H9 (cell line): ENCODE results near the gene ABLIM1. TPM values are rescaled to one million over a fixed set of nuclear protein-coding genes. Genes with fewer than 3 reads are reported as not detected.

Source experiments
- DNase-seq: peaks from one replicate; pipeline ENCODE4 v3.0.0-alpha.2; 2017
- H2AFZ ChIP-seq: one replicate; pipeline ENCODE4 v1.6.1; 2013; ENCODE audit warnings: mild to moderate bottlenecking, low read length, control low read depth, moderate library complexity
- H2AK5ac ChIP-seq: 2 replicates; pipeline ENCODE4 v1.6.1; 2013; ENCODE audit warnings: low read length, control low read depth, mixed read lengths; ENCODE audit not compliant: insufficient read length
- H2BK120ac ChIP-seq: one replicate; pipeline ENCODE4 v1.6.1; 2013; ENCODE audit warnings: low read depth, mild to moderate bottlenecking, low read length, control low read depth, inconsistent platforms; ENCODE audit not compliant: poor library complexity, severe bottlenecking
- H2BK12ac ChIP-seq: 2 replicates; pipeline ENCODE4 v1.6.1; 2013; ENCODE audit warnings: low read length, control low read depth, mixed read lengths, low read depth; ENCODE audit not compliant: insufficient read length
- H2BK15ac ChIP-seq: 2 replicates; pipeline ENCODE4 v1.6.1; 2013; ENCODE audit warnings: low read depth, low read length, control low read depth
- H2BK20ac ChIP-seq: one replicate; pipeline ENCODE4 v1.6.1; 2013; ENCODE audit warnings: low read depth, mild to moderate bottlenecking, low read length, control low read depth, inconsistent platforms; ENCODE audit not compliant: poor library complexity, severe bottlenecking
- H2BK5ac ChIP-seq: 2 replicates; pipeline ENCODE4 v1.6.1; 2013; ENCODE audit warnings: low read length, control low read depth, mixed read lengths; ENCODE audit not compliant: insufficient read length
- H3K14ac ChIP-seq: 2 replicates; pipeline ENCODE4 v1.6.1; 2013; ENCODE audit warnings: low read length, control low read depth; ENCODE audit not compliant: insufficient read depth
- H3K18ac ChIP-seq: 2 replicates; pipeline ENCODE4 v1.6.1; 2013; ENCODE audit warnings: low read depth, mild to moderate bottlenecking, mixed read lengths, low read length, control low read depth; ENCODE audit not compliant: insufficient read length
- H3K23ac ChIP-seq: 2 replicates; pipeline ENCODE4 v1.6.1; 2013; ENCODE audit warnings: low read length, control low read depth, mixed read lengths, low read depth; ENCODE audit not compliant: insufficient read length
- H3K23me2 ChIP-seq: 2 replicates; pipeline ENCODE4 v1.6.1; 2013; ENCODE audit warnings: low read depth, mild to moderate bottlenecking, mixed read lengths, low read length, control low read depth; ENCODE audit not compliant: insufficient read length, poor library complexity, severe bottlenecking
- H3K27ac ChIP-seq: 2 replicates; pipeline ENCODE4 v1.5.1; 2013; ENCODE audit warnings: low read length, control low read depth, mixed read lengths, low read depth; ENCODE audit not compliant: insufficient read length
- H3K27me3 ChIP-seq: 2 replicates; pipeline ENCODE4 v1.6.1; 2013; ENCODE audit warnings: low read length, control low read depth, inconsistent platforms; ENCODE audit not compliant: insufficient read depth
- H3K4ac ChIP-seq: 2 replicates; pipeline ENCODE4 v1.6.1; 2013; ENCODE audit warnings: low read depth, mild to moderate bottlenecking, control low read depth, inconsistent platforms, low read length, moderate library complexity
- H3K4me1 ChIP-seq: 2 replicates; pipeline ENCODE4 v1.6.1; 2013; ENCODE audit warnings: low read length, control low read depth, inconsistent platforms; ENCODE audit not compliant: insufficient read depth
- H3K4me2 ChIP-seq: 2 replicates; pipeline ENCODE4 v1.6.1; 2013; ENCODE audit warnings: low read length, control low read depth, mixed read lengths; ENCODE audit not compliant: insufficient read length, insufficient read depth
- H3K56ac ChIP-seq: 2 replicates; pipeline ENCODE4 v1.6.1; 2013; ENCODE audit warnings: low read depth, mild to moderate bottlenecking, mixed read lengths, low read length, control low read depth; ENCODE audit not compliant: insufficient read length
- H3K79me1 ChIP-seq: 2 replicates; pipeline ENCODE4 v1.6.1; 2013; ENCODE audit warnings: low read depth, mild to moderate bottlenecking, moderate library complexity, low read length, control low read depth, inconsistent platforms; ENCODE audit not compliant: insufficient read depth, poor library complexity, severe bottlenecking
- H3K79me2 ChIP-seq: 2 replicates; pipeline ENCODE4 v1.6.1; 2013; ENCODE audit warnings: low read length, control low read depth, inconsistent platforms; ENCODE audit not compliant: insufficient read depth
- H3K9ac ChIP-seq: 2 replicates; pipeline ENCODE4 v1.6.1; 2013; ENCODE audit warnings: low read length, control low read depth, mixed read lengths; ENCODE audit not compliant: insufficient read length; ENCODE audit errors: extremely low read depth
- H3K9me3 ChIP-seq: one replicate; pipeline ENCODE4 v1.6.1; 2013; ENCODE audit warnings: low read depth, low read length, inconsistent platforms; ENCODE audit not compliant: control insufficient read depth
- H3T11ph ChIP-seq: one replicate; pipeline ENCODE4 v1.6.1; 2013; ENCODE audit warnings: mild to moderate bottlenecking, low read length, control low read depth, inconsistent platforms
- H4K20me1 ChIP-seq: one replicate; pipeline ENCODE4 v1.6.1; 2013; ENCODE audit not compliant: control insufficient read depth, insufficient read length, insufficient read depth
- H4K5ac ChIP-seq: 2 replicates; pipeline ENCODE4 v1.6.1; 2013; ENCODE audit warnings: low read depth, mild to moderate bottlenecking, mixed read lengths, low read length, control low read depth; ENCODE audit not compliant: insufficient read length
- H4K8ac ChIP-seq: replicated peaks from 2 replicates; pipeline ENCODE4 v1.6.1; 2013; ENCODE audit warnings: low read length, control low read depth, mixed read lengths, low read depth; ENCODE audit not compliant: insufficient read length
- H4K91ac ChIP-seq: 2 replicates; pipeline ENCODE4 v1.6.1; 2013; ENCODE audit warnings: low read depth, mild to moderate bottlenecking, moderate library complexity, mixed read lengths, low read length, control low read depth; ENCODE audit not compliant: insufficient read length
- H3K27ac Mint-ChIP-seq, 3 experiments: 2 replicates in 2 of 3; 3 replicates in 1 of 3; pipeline ENCODE4 v1.8.0; 2020 to 2021; ENCODE audit warnings: mixed read lengths in 3 of 3, mild to moderate bottlenecking in 1 of 3, moderate library complexity in 1 of 3
- H3K27me3 Mint-ChIP-seq: 2 replicates; pipeline ENCODE4 v1.8.0; 2021; ENCODE audit warnings: low read depth, mild to moderate bottlenecking, moderate library complexity, mixed read lengths
- H3K36me3 Mint-ChIP-seq, 3 experiments: 2 replicates in 2 of 3; 3 replicates in 1 of 3; pipeline ENCODE4 v1.8.0; 2020 to 2021; ENCODE audit warnings: low read depth in 3 of 3, mixed read lengths in 3 of 3; ENCODE audit not compliant: insufficient read depth in 1 of 3
- H3K4me1 Mint-ChIP-seq, 2 experiments: 2 replicates each; pipeline ENCODE4 v1.8.0; 2020; ENCODE audit warnings: mixed read lengths in 2 of 2
- H3K4me3 Mint-ChIP-seq, 2 experiments: 2 replicates in 1 of 2; 3 replicates in 1 of 2; pipeline ENCODE4 v1.8.0; 2020 to 2021; ENCODE audit warnings: mild to moderate bottlenecking in 2 of 2, mixed read lengths in 2 of 2, moderate library complexity in 1 of 2
- H3K9me3 Mint-ChIP-seq, 2 experiments: 2 replicates in 1 of 2; 3 replicates in 1 of 2; pipeline ENCODE4 v1.8.0; 2020; ENCODE audit warnings: mild to moderate bottlenecking in 2 of 2, mixed read lengths in 2 of 2, moderate library complexity in 1 of 2
- WGBS: extraction: QIAGEN DNeasy Blood & Tissue Kit; methylation state at CpG from one replicate; pipeline ENCODE4 v1.1.7; 2013; ENCODE audit warnings: missing lambda C conversion rate, low lambda C conversion rate, mixed read lengths; ENCODE audit not compliant: insufficient read length; ENCODE audit errors: extremely low coverage; 5-methylcytosine and 5-hydroxymethylcytosine counted together
- total RNA-seq: library from RNA; stranded (reverse); gene quantifications from 2 replicates; pipeline ENCODE4 v1.2.1, GENCODE V29; 2021
- TF ChIP-seq, protein P1 (sequence below): fragments of 200-600 bp; sonication (generic); conservative IDR thresholded peaks from 3 replicates; pipeline ENCODE4 v1.8.0; 2021; ENCODE audit warnings: antibody characterized with exemption, mild to moderate bottlenecking

Gene ABLIM1
- total RNA-seq, 1 experiment from 2014 or later: 32.1 TPM

DNA sequence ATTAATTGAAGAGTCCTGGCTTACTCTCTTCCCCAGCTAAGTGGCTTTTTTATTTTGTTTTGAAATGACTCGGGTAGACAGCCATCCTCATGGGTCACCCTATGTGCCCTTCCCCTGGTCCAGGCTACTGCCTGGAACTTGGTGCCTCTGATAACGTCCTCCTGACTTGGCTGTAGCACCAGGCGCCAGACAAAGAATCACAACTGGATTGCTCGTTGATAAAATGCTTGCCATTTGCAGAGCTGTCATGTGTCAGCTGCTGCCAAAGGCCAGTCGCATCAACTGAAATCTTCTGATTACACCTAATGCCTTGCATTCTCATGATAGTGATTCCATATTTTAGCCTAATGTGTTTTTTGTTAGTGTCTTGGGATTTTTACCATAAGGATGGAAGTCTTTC lies 27.4 kb upstream of the ABLIM1 start:
- Histone ChIP-seq H3K4me1 (no peaks in the 10 kb centered on the region), H2BK15ac (no peak overlapping the region), H2AK5ac (no peak overlapping the region), H2AFZ (no peak overlapping the region), H3K4ac (no peak overlapping the region), H3K79me1 (no peaks in the 10 kb centered on the region), H2BK120ac (no peak overlapping the region), H4K20me1 (no peaks in the 10 kb centered on the region), H3K23ac (no peak overlapping the region), H4K91ac (no peak overlapping the region), H4K5ac (no peak overlapping the region), H3T11ph (no peak overlapping the region), H3K9me3 (no peaks in the 10 kb centered on the region), H3K9ac (no peak overlapping the region), H2BK12ac (no peak overlapping the region), H3K56ac (no peak overlapping the region), H3K23me2 (no peaks in the 10 kb centered on the region), H3K79me2 (no peaks in the 10 kb centered on the region), H3K27me3 (no peaks in the 10 kb centered on the region), H4K8ac (no peak overlapping the region), H2BK5ac (no peak overlapping the region), H3K27ac (no peak overlapping the region), H3K18ac (no peak overlapping the region), H2BK20ac (no peak overlapping the region), H3K4me2 (no peak overlapping the region), H3K14ac (no peak overlapping the region)
- H3K4me1 Mint-ChIP-seq: peaks cover 3 to 8% of the 10 kb centered on the region in 2 experiments; a peak in 3 of 4 replicates
- H3K27me3 Mint-ChIP-seq: no peaks in the 10 kb centered on the region
- WGBS: no CpG with 5 or more reads among the region's 5 CpGs
- no peak for DNase-seq
- TF ChIP-seq, protein P1, sequence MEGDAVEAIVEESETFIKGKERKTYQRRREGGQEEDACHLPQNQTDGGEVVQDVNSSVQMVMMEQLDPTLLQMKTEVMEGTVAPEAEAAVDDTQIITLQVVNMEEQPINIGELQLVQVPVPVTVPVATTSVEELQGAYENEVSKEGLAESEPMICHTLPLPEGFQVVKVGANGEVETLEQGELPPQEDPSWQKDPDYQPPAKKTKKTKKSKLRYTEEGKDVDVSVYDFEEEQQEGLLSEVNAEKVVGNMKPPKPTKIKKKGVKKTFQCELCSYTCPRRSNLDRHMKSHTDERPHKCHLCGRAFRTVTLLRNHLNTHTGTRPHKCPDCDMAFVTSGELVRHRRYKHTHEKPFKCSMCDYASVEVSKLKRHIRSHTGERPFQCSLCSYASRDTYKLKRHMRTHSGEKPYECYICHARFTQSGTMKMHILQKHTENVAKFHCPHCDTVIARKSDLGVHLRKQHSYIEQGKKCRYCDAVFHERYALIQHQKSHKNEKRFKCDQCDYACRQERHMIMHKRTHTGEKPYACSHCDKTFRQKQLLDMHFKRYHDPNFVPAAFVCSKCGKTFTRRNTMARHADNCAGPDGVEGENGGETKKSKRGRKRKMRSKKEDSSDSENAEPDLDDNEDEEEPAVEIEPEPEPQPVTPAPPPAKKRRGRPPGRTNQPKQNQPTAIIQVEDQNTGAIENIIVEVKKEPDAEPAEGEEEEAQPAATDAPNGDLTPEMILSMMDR: no peak
- H3K4me3 Mint-ChIP-seq: no peak overlapping the region
- H3K36me3 Mint-ChIP-seq: no peaks in the 10 kb centered on the region
- no peaks in the 10 kb centered on the region for H3K9me3 Mint-ChIP-seq
- no peak overlapping the region for H3K27ac Mint-ChIP-seq
